ENCODE results near the gene C1QTNF5.
A peak's percentile ranks its signal among the peaks of the same experiment; 100 is the strongest.

The C1QTNF5 gene

DNA sequence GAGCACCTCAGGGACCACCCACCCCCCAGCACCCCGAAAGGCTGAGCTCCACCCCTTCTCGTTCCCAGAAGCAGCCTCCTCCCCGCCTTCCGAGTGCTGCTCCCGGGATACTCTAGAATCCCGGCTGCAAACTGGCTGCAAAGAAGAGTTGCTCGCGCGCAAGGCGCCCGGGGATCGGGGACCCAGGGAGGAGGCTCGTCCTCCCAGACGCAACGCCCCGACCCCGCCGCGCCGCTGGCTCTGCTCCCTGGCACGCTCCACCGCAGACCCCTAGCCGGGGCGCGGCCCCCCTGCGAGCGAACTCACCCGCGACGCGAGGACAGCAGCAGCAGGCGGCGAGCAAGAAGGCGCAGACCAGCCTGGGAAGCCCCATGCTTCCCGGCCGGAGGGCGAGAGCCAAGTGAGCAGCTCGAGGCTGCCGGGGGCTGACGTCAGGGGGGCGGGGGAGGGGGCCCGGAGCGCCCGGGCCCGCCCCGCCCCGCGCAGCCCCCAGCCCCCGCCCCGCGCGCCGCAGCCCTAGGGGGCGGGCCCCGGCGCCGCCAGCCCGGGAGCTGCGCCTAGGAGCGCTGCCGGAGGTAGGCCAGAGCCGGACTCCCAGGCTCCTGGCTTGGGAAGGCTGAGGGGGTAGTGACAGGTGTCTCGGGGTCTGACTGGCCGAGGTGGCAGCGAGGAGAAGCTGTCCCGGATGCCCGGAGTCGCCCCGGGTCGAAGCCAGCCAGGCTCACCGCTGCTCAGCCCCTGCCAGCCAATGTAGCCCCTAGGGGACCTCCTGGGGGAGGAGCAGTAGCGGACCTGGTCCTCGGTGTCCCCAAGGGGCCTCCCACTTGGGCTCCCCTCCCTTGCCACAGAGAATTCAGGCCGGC lies 23.7 kb downstream of the C1QTNF5 start, which contains the start of gene MCAM:
MCAM (minus strand) TSS at position 402 of the 863 bp plus-strand sequence; CDS start at position 373, 29 bp downstream.
- peak; percentile 72 for DNase-seq

GRCh38 chr11:119316016-119316728 lies 24.5 kb downstream of the C1QTNF5 start:
- peak; percentile 46 for DNase-seq

DNA sequence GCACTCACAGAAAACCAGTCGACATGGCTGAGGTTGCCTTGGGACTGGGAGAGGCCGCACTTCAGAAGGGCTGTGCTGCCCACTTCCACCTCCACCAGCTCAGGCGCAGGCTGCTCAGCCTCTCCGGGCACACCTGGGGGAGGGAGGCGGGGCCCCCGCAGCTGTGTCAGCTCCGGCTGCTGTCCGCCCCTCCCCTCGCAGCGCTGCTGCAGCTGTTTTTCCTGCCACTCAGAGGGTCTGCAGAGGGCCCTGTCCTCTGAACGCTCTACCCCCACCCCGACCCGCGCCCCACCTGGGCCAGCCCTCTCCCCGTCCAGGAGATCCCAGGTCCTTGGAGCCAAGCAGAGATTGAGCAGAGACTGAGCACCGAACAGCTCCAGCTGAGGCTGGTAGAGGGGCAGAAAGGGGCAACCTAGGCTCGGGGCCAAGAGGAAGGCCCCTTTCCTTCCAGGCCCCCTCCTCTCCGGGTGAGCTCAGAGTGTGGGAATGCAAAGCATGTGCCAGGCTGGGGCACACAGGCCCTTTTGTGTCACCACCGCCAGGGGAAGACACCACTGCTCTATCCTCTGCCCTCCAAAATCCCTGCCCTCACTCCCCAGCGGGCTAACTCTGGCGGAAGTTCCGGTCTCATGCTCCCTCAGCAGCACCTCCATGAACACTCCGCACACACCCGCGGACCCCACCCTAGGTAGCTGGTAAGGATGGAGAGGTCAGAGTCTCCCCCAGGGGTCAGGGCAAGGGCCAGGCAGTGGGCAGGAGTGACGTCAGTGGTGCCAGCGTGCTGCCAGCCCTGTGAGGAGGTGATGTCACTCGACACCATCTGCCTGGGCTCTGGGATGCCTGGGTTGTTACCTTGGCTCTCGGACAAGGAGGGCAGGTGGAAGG lies 25.3 kb downstream of the C1QTNF5 start:
- peak; percentile 72 for DNase-seq

GRCh38 chr11:119314726-119315125 lies 26.0 kb downstream of the C1QTNF5 start:
- DNase-seq, result no peak

GRCh38 chr11:119310682-119311052 lies 30.0 kb downstream of the C1QTNF5 start:
- no peak for DNase-seq

- no peak for DNase-seq
Measured at GRCh38 chr11:119309953-119310681, 30.6 kb downstream of the C1QTNF5 start.

- no peak for DNase-seq
Measured at GRCh38 chr11:119309411-119309810, 31.3 kb downstream of the C1QTNF5 start.

DNA sequence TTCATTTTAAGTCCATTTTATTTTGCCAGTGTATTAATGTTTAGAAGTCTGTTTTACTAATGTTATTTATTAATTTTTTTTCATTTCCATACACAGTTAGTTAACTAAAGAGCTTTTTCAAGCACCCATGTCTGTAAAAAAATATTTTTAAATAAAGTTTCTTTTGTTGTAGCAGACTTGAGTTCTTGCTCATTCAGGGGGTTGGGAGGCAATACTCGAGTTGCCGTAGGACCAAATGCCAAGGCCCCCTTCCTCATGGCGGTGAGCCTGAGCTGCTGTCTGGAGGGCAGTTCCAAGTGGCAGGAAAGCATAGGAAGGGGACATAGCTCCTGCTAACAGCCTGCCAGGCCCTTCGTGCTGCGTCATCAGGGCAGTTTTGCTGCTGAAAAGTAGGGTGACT lies 32.7 kb downstream of the C1QTNF5 start:
- no peak for DNase-seq

DNA sequence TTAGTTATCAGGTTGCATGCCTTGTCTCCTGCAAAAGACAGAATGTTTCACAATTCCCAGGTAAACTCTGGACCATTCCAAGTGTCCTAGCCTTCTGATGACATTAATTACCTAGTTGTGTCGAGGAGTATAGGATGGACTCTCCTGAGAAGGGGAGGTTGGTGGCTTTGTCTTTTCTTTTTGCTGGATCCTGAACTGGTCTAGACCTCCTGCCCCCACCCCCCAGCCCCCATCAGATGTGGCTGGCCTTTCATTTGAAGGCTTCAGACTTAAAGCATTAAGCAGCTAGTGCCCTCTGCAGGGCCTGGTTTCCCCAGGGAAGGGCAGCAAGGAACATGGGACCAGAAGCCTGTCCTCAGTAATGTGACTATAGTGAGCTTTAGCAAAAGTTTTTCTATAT lies 33.5 kb downstream of the C1QTNF5 start:
- peak; percentile 34 for DNase-seq

GRCh38 chr11:119306373-119306890 lies 34.3 kb downstream of the C1QTNF5 start:
- DNase-seq, result peak; percentile 62

- DNase-seq, result no peak
Measured at GRCh38 chr11:119305556-119306372, 34.9 kb downstream of the C1QTNF5 start.

DNA sequence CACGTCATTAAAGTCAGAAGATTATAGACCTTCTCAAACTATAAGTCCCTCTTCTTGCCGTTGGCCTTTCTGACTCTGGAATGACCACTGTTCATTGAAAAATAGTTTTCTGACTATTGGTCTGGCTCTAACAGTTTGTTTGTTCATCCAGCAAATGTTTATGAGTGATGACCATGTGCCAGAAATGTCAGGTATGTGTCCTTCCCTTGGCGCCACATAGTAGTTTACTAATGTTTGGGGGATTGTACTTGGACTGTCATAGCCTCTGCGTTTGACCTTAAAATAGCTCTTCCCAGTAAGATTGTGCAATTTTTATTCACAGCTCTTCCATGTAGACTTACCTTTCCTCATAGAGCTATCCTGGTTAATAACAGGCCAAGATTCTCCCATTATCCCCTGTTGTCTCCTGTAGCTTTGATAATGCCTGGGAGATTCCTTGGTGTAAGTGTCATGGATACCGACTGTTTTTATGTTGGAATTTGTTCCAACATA lies 37.4 kb downstream of the C1QTNF5 start:
- no peak for DNase-seq

- DNase-seq, result no peak
Measured at GRCh38 chr11:119300198-119300964, 40.3 kb downstream of the C1QTNF5 start.

DNA sequence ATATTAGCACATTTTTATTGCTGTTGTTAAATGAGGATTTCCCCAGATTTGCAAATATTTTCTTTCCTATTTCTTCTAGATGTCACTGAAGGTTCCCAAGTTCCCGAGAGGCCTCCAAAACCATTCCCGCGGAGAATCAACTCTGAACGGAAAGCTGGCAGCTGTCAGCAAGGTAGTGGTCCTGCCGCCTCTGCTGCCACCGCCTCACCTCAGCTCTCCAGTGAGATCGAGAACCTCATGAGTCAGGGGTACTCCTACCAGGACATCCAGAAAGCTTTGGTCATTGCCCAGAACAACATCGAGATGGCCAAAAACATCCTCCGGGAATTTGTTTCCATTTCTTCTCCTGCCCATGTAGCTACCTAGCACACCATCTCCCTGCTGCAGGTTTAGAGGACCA lies 41.3 kb downstream of the C1QTNF5 start:
- DNase-seq, result no peak

- DNase-seq, result no peak
Measured at GRCh38 chr11:119298726-119299125, 42.0 kb downstream of the C1QTNF5 start.

- no peak for DNase-seq
Measured at GRCh38 chr11:119297938-119298337, 42.7 kb downstream of the C1QTNF5 start.

GRCh38 chr11:119295178-119295577 lies 45.5 kb downstream of the C1QTNF5 start:
- peak; percentile 18 for DNase-seq

DNA sequence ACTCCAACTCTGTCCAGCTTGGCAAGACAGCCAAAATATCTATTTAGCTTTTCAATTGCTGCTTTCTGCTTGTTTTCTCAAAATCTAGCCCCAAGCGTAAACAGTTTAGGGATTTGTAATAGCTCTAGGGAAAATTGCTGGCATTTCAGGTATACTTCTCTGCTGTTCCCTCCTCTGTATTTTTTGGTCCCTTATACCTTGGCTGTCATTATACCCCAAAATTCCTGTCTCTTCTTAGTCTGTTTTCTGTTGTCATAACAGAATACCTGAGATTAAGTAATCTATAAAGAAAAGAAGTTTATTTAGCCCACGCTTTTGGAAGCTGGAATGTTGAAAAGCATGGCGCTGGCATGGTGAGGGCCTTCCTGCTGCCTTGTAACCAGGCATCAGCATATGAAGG lies 47.2 kb downstream of the C1QTNF5 start:
- no peak for DNase-seq

DNA sequence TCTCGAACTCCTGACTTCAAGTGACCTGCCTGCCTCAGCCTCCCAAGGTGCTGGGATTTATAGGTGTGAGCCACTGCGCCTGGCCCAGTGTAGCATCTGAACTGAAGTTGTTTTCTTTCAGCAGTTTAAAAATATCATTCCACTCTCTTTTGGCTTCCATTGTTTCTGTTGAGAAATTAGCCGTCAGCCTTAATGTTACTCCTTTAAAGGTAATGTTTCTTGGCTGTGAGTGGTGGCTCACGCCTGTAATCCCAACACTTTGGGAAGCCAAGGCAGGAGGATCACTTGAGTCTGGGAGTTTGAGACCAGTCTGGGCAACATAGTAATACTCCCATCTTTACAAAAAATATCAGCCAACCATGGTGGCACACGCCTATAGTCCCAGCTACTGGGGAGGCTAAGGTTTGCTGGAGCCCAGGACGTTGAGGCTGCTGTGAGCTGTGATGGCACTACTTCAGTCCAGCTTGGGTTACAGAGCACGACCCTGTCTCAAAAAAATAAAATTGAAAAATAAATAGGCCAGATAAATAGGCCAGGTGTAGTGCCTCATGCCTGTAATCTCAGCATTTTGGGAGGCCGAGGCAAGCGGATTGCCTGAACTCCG lies 49.7 kb downstream of the C1QTNF5 start:
- no peak for DNase-seq
